ENCODE measurements around the gene CACNB2. TPM values are rescaled to one million over a fixed set of nuclear protein-coding genes. Genes with fewer than 3 reads are reported as not detected.

Gene CACNB2
- total and polyA plus RNA-seq, 10 of the 15 experiments (the other 5 are each of a cell fraction or from before 2014, with no cell fraction given) = 0.62 to 8.1 (median 1.2) TPM

- FAIRE-seq = no peak
- TF ChIP-seq, protein P1, sequence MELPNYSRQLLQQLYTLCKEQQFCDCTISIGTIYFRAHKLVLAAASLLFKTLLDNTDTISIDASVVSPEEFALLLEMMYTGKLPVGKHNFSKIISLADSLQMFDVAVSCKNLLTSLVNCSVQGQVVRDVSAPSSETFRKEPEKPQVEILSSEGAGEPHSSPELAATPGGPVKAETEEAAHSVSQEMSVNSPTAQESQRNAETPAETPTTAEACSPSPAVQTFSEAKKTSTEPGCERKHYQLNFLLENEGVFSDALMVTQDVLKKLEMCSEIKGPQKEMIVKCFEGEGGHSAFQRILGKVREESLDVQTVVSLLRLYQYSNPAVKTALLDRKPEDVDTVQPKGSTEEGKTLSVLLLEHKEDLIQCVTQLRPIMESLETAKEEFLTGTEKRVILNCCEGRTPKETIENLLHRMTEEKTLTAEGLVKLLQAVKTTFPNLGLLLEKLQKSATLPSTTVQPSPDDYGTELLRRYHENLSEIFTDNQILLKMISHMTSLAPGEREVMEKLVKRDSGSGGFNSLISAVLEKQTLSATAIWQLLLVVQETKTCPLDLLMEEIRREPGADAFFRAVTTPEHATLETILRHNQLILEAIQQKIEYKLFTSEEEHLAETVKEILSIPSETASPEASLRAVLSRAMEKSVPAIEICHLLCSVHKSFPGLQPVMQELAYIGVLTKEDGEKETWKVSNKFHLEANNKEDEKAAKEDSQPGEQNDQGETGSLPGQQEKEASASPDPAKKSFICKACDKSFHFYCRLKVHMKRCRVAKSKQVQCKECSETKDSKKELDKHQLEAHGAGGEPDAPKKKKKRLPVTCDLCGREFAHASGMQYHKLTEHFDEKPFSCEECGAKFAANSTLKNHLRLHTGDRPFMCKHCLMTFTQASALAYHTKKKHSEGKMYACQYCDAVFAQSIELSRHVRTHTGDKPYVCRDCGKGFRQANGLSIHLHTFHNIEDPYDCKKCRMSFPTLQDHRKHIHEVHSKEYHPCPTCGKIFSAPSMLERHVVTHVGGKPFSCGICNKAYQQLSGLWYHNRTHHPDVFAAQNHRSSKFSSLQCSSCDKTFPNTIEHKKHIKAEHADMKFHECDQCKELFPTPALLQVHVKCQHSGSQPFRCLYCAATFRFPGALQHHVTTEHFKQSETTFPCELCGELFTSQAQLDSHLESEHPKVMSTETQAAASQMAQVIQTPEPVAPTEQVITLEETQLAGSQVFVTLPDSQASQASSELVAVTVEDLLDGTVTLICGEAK (IDR thresholded peaks at IDR 0.05; ENCODE audit: borderline replicate concordance) = no peak
- TF ChIP-seq CUX1 (IDR thresholded peaks at IDR 0.05; ENCODE audit: insufficient replicate concordance, low read depth, low read length) (no peak), ZNF384 (IDR thresholded peaks at IDR 0.05; ENCODE audit: borderline replicate concordance, low read depth, low read length) (no peak), CBX3 (IDR thresholded peaks at IDR 0.05; ENCODE audit: borderline replicate concordance, low read depth) (no peak), NBN (IDR thresholded peaks at IDR 0.05) (no peak), MTA2 (IDR thresholded peaks at IDR 0.05; ENCODE audit: low read depth) (no peak)
- SMC1A ChIA-PET (ENCODE audit: uncharacterized antibody, unreplicated experiment) = interaction anchor here (0.8 to 1.3 kb wide), 3 partner anchors 9 to 117 kb away, joined by 3 to 5 read pairs (median 3); no protein-coding TSS in a partner anchor
These were observed 138.0 kb downstream of the CACNB2 start for GRCh38 chr10:18278181-18278580.

More at GRCh38 chr10:18278181-18278580, 138.0 kb downstream of the CACNB2 start:
- Histone ChIP-seq H3K9ac (ENCODE audit: control insufficient read depth, insufficient read depth, low read length) (no peak overlapping the region), H3K4me2 (ENCODE audit: control insufficient read depth, insufficient read depth) (no peak overlapping the region), H3K9me3 (replicated peaks; ENCODE audit: control insufficient read depth, insufficient read depth, low read length) (no peaks in the 10 kb centered on the region; the same call in 1 of the 3 replicates), H3K79me2 (ENCODE audit: control insufficient read depth, insufficient read depth, low read length) (no peaks in the 10 kb centered on the region), H3K27me3 (replicated peaks in 1 of 2; ENCODE audit: control insufficient read depth in 2 of 2, insufficient read depth in 2 of 2, low read length in 1 of 2) (no peaks in the 10 kb centered on the region), H3K36me3 (ENCODE audit: control insufficient read depth in 2 of 2, insufficient read depth in 2 of 2, low read length in 1 of 2) (no peaks in the 10 kb centered on the region), H4K20me1 (ENCODE audit: control insufficient read depth, insufficient read depth) (no peaks in the 10 kb centered on the region), H3K27ac (ENCODE audit: control insufficient read depth, insufficient read depth) (no peak overlapping the region), H2AFZ (ENCODE audit: control insufficient read depth, low read depth, low read length) (no peak overlapping the region), H3K4me1 (ENCODE audit: control insufficient read depth, insufficient read depth, low read length) (no peaks in the 10 kb centered on the region), H3K4me3 (no peak overlapping the region)
- ChIA-PET CTCF (interaction anchor here (0.9 to 1.3 kb wide), 2 partner anchors 9 to 39 kb away, joined by 3 read pairs; no protein-coding TSS in a partner anchor), RAD21 (ENCODE audit: unreplicated experiment) (no interaction called here), POLR2A (no interaction called here)
- BruUV-seq (replicated peaks) = no TSS peak
- 60% methylated on average over 3 of the region's 3 CpGs for WGBS (ENCODE audit: insufficient coverage, insufficient replicate concordance, low lambda C conversion rate, missing lambda C conversion rate)
- ATAC-seq = no peak
- no peak for DNase-seq (ENCODE audit: low read depth, low spot score)
- intact Hi-C loops (cut with micrococcal nuclease; ENCODE audit: unreplicated experiment) = no loop called here
- in situ Hi-C loops (cut with MboI) = no loop called here

All from GM12878 (cell line).